D721Med (cell line): ENCODE data around the gene FAM234B.

ENCODE experiments used
- DNase-seq: peaks from one replicate; pipeline ENCODE4 v3.0.0; 2011; ENCODE audit warnings: low spot score; ENCODE audit not compliant: insufficient read length
- FAIRE-seq: peaks from 2 replicates; lab custom pipeline; 2011; peaks lifted over from hg19 to GRCh38; lab: Jason Lieb, UNC
- CTCF ChIP-seq: IDR thresholded peaks from 2 replicates; pipeline ENCODE4 v1.5.1; 2012; ENCODE audit warnings: mild to moderate bottlenecking, control low read depth; ENCODE audit not compliant: insufficient read depth; ENCODE audit errors: missing control alignments

FAM234B gene

GRCh38 chr12:13090054-13090453 lies 45.9 kb downstream of the FAM234B start:
- DNase-seq (no peak), FAIRE-seq (no peak)
- no peak for TF ChIP-seq CTCF

- DNase-seq (no peak), FAIRE-seq (no peak)
- TF ChIP-seq CTCF, result no peak
Measured at GRCh38 chr12:13091832-13092231, 47.7 kb downstream of the FAM234B start.

- no peak for DNase-seq
- no peak for TF ChIP-seq CTCF
- no peak for FAIRE-seq
Measured at GRCh38 chr12:13093191-13093847, 49.1 kb downstream of the FAM234B start.

GRCh38 chr12:13093848-13094220 lies 49.7 kb downstream of the FAM234B start:
- peak; percentile 82 for FAIRE-seq
- no peak for TF ChIP-seq CTCF

GRCh38 chr12:13094367-13094766 lies 50.2 kb downstream of the FAM234B start:
- FAIRE-seq (no peak), DNase-seq (no peak)
- no peak for TF ChIP-seq CTCF

More at GRCh38 chr12:13093848-13094220, 49.7 kb downstream of the FAM234B start:
- no peak for DNase-seq

GRCh38 chr12:13095266-13095995 lies 51.2 kb downstream of the FAM234B start:
- peak; percentile 34 for DNase-seq
- no peak for TF ChIP-seq CTCF
- FAIRE-seq, result peak; percentile 72

GRCh38 chr12:13097491-13098011 lies 53.4 kb downstream of the FAM234B start:
- no peak for TF ChIP-seq CTCF

More at GRCh38 chr12:13097491-13098011, 53.4 kb downstream of the FAM234B start:
- no peak for FAIRE-seq
- DNase-seq, result no peak
